Astrocyte (in vitro differentiated cells and primary cell): Measurements from ENCODE around the gene MKNK2.

Source experiments
- CTCF ChIP-seq: IDR thresholded peaks from 2 replicates; pipeline ENCODE4 v1.5.1; 2011; ENCODE audit warnings: low read depth, mild to moderate bottlenecking, inconsistent platforms, low read length, moderate library complexity; ENCODE audit not compliant: insufficient read depth
- EZH2 ChIP-seq: IDR thresholded peaks from 2 replicates; pipeline ENCODE4 v1.6.1; 2012; ENCODE audit warnings: mild to moderate bottlenecking, low read length, inconsistent platforms; ENCODE audit not compliant: insufficient read depth

DNA sequence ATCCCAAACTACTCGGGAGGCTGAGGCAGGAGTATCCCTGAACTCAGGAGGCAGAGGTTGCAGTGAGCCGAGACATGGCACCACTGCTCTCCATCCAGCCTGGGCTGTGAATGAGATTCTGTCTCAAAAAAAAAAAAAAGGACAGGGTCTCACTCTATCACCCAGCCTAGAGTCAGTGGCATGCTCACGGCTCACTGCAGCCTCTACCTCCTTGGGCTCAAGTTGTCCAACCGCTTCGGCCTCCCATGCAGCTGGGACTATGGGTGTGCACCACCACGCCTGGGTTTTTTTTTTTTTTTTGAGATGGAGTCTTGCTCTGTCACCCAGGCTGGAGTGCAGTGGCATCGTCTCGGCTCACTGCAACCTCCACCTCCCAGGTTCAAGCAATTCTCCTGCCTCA, 14.6 kb downstream of the MKNK2 start:
- TF ChIP-seq CTCF (no peak), EZH2 (no peak)
